Bladder microvascular endothelial cell (primary cell): ENCODE results near the gene ADH5. TPM values are rescaled to one million over a fixed set of nuclear protein-coding genes. Genes with fewer than 3 reads are reported as not detected.

Experiments used
- total RNA-seq: library from RNA; depleted of rRNA; stranded (reverse); fragments of >200 nt; gene quantifications from 2 replicates; pipeline ENCODE4 v1.2.3, GENCODE V29; 2014

ADH5 gene
- total RNA-seq, result 71.9 and 78.2 TPM in 2 replicates

GRCh38 chr4:99088481-99089365 is at the start of gene ADH5:
ADH5 (minus strand) TSS chr4:99088788; CDS start chr4:99088700, 88 bp downstream.

Other genes starting within 250 kb of the ADH5 start
- gene EIF4E, start 159.7 kb downstream of the ADH5 start, total RNA-seq, result 132 and 227 TPM in 2 replicates
- gene METAP1, start 93.1 kb downstream of the ADH5 start, total RNA-seq, result 15.9 and 32.7 TPM in 2 replicates
- not detected in 2 replicates for gene ADH4, start 55.5 kb upstream of the ADH5 start, total RNA-seq
- gene ADH6, start 130.5 kb upstream of the ADH5 start, total RNA-seq, result not detected in 2 replicates
- gene ADH1A, start 202.2 kb upstream of the ADH5 start, total RNA-seq, result not detected in 2 replicates
- 0.32 and 1.9 TPM in 2 replicates for gene ADH1B, start 232.6 kb upstream of the ADH5 start, total RNA-seq